ENCODE data around the gene ACP7. TPM values are rescaled to one million over a fixed set of nuclear protein-coding genes. Genes with fewer than 3 reads are reported as not detected.
"Not testable (repeated sequence)": the region's sequence is repeated elsewhere in the genome, so short reads cannot be mapped to it uniquely, and the experiment has no call there.

Gene ACP7
- total and polyA plus RNA-seq, 2 experiments from 2014 or later = not detected

DNA sequence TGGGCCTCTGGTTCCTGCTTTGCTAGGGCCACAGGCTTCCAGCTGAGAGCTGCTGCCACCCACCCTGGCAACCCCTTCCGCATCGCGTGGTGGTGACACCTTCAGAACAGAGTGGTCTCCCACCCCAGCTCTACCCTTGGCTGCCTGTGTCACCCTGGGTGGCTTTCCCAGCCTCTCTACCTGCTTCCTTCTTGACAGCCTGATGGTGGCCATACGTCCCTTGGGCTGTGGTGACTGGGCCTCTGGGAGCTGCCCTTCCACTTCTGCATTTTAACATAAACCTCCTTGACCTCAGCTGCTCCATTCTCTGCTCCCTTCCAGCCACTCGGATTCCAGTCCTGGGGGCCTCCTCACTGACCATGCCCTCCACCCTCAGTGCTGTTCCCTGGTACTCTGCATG lies 58.5 kb downstream of the ACP7 start:
- H3K4me1 ChIP-seq (ENCODE audit: low read depth) = peaks cover 38% of the 10 kb centered on the region
- no peak overlapping the region for H3K27ac ChIP-seq
- H3K36me3 ChIP-seq = no peaks in the 10 kb centered on the region
- TF ChIP-seq, protein P1, sequence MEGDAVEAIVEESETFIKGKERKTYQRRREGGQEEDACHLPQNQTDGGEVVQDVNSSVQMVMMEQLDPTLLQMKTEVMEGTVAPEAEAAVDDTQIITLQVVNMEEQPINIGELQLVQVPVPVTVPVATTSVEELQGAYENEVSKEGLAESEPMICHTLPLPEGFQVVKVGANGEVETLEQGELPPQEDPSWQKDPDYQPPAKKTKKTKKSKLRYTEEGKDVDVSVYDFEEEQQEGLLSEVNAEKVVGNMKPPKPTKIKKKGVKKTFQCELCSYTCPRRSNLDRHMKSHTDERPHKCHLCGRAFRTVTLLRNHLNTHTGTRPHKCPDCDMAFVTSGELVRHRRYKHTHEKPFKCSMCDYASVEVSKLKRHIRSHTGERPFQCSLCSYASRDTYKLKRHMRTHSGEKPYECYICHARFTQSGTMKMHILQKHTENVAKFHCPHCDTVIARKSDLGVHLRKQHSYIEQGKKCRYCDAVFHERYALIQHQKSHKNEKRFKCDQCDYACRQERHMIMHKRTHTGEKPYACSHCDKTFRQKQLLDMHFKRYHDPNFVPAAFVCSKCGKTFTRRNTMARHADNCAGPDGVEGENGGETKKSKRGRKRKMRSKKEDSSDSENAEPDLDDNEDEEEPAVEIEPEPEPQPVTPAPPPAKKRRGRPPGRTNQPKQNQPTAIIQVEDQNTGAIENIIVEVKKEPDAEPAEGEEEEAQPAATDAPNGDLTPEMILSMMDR (IDR thresholded peaks at IDR 0.05; ENCODE audit: low read depth, low read length) = no peak
- H3K9me3 ChIP-seq (ENCODE audit: low read depth) = no peaks in the 10 kb centered on the region
- no peak overlapping the region for H3K4me3 ChIP-seq
- no peak for DNase-seq (ENCODE audit: low read depth in 1 of 2, low spot score in 1 of 2)
- no peaks in the 10 kb centered on the region for H3K27me3 ChIP-seq

DNA sequence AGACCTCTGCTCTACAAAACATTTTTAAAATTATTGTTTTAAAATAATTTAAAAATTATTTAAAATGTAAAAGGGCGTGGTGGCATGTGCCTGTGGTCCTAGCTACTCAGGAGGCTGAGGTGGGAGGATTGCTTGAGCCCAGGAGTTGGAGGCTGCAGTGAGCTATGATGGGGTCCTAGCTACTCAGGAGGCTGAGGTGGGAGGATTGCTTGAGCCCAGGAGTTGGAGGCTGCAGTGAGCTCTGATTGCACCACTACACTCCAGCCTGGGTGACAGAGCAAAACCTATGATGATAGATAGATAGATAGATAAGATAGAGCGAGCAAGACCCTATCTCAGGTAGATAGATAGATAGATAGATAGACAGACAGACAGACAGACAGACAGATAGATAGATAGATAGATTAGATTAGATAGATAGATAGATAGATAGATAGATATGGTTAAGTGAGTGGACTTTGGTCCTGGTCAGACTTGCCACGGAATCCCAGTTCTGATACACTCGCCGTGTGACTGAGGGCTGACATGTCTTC lies 59.7 kb downstream of the ACP7 start:
- H3K36me3 ChIP-seq; H3K4me3 ChIP-seq; H3K9me3 ChIP-seq (ENCODE audit: low read depth); H3K27me3 ChIP-seq; DNase-seq (ENCODE audit: low read depth in 1 of 2, low spot score in 1 of 2): not testable (repeated sequence)
- Histone ChIP-seq H3K4me1 (ENCODE audit: low read depth) (peaks cover 36% of the 10 kb centered on the region), H3K27ac (peak overlapping the region; percentile 76)

DNA sequence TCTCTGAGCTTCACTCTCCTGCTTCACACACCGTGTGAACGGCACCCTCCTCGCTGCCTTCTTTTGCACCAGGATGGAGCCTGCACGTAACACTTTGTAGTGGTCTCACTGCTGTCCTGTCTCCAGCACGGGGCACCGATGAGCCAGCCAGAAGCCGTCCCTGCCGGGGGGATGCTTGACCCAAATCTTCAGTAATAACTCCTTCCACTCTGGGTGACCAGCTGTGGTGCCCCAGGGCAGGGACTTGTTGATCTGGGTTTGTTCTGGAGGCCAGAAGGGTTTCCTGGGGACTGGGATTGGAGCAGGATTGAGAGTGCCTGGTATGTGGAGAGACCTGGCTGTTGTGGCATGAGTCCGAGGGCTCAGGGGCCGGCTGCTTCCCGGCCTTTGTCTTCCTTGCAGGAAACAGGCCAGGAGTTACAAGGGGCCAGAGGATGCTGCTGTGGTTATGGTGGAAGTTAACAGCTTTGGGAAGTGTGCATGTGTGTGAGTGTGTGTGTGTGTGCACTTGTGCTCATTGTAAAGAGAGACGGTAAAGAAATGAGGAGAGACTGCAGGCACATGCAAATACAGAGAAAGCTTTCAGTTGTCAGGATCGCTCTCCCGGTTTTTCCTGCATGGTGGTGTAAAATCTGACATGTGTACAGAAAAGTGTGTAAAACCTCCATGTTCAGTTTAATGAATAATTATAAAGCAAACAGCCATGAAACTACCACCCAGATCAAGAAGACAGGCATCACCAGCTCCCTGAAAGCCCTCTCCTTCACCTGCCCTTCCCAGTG lies 60.3 kb downstream of the ACP7 start:
- TF ChIP-seq, protein P1 (IDR thresholded peaks at IDR 0.05; ENCODE audit: low read depth, low read length) = no peak
- Histone ChIP-seq H3K36me3 (no peaks in the 10 kb centered on the region), H3K4me1 (ENCODE audit: low read depth) (peaks cover 30% of the 10 kb centered on the region), H3K27ac (peak overlapping the region; percentile 76), H3K9me3 (ENCODE audit: low read depth) (no peaks in the 10 kb centered on the region), H3K4me3 (no peak overlapping the region), H3K27me3 (no peaks in the 10 kb centered on the region)
- peak in 1 of 2 donors; percentile 51 for DNase-seq (ENCODE audit: low read depth in 1 of 2, low spot score in 1 of 2)

DNA sequence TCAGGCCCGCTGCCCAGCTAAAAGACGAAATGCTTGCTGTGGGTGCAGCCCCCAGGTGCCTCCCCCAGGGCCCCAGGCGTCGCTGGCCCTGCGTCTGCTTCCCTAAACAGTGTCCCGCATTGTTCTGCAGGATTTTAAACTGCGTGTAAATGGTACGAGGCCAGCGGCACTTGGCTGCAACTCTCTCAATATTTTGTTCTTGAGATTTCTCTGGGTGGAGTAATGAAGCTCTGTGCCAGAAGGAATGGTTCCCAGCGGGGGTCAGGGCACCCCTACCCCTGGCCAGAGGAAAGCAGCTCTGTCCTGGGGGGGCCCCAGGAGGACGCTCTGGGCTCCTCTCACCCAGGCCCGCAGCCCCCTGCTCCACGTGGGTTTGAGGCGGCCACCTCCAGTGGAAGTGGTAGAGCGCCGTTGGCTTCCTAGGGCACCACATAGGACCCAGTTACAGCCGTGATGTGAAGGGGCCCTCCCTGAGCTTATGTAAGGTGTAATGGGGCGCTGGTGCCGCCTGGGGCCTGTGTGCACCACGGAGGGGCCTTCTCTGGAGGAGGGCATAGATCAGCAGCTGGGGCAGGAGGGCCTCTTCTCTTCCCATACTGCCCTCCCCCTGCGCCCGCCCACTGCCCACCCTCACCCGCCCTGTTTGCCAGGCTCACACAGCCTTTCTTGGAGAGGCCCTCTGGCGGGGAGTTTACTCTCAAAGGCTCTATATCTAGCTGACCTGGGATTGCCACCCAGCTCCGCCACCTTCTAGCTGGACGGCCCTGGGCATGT lies 61.2 kb downstream of the ACP7 start:
- H3K9me3 ChIP-seq (ENCODE audit: low read depth) = no peaks in the 10 kb centered on the region
- H3K36me3 ChIP-seq = no peaks in the 10 kb centered on the region
- H3K4me1 ChIP-seq (ENCODE audit: low read depth) = peaks cover 21% of the 10 kb centered on the region
- peak overlapping the region; percentile 76 for H3K27ac ChIP-seq
- no peak overlapping the region for H3K4me3 ChIP-seq
- no peaks in the 10 kb centered on the region for H3K27me3 ChIP-seq
- DNase-seq (ENCODE audit: low read depth in 1 of 2, low spot score in 1 of 2) = no peak
- TF ChIP-seq, protein P1 (IDR thresholded peaks at IDR 0.05; ENCODE audit: low read depth, low read length) = no peak

DNA sequence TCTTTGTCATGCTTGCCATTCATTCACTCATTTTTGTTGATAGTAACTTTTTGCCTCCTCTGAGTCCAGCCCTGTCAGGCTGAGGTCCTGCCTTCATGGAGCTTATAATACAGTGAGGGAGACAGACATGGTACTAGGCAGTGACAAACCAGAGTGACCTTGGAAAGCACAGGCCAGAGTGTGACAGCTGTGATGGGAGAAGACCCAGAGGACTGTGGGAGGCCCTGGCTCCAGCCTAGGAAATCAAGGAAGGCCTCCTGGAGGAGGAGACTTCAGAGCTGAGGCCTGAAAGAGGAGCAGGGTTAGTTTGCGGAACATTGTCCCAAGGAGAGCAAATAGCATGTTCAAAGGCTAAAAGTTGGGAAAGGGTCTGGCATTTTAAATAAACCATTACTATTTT lies 61.9 kb downstream of the ACP7 start:
- Histone ChIP-seq H3K9me3 (ENCODE audit: low read depth) (no peaks in the 10 kb centered on the region), H3K36me3 (no peaks in the 10 kb centered on the region), H3K4me3 (no peak overlapping the region), H3K27ac (no peak overlapping the region), H3K4me1 (ENCODE audit: low read depth) (peaks cover 23% of the 10 kb centered on the region), H3K27me3 (no peaks in the 10 kb centered on the region)
- DNase-seq (ENCODE audit: low read depth in 1 of 2, low spot score in 1 of 2) = no peak
- TF ChIP-seq, protein P1 (IDR thresholded peaks at IDR 0.05; ENCODE audit: low read depth, low read length) = no peak

All from cardiac muscle cell (in vitro differentiated cells and primary cell).